ENCODE measurements around the gene PLEKHN1.

PLEKHN1 gene

GRCh38 chr1:938711-939489, 27.4 kb upstream of the PLEKHN1 start:
- no peak for DNase-seq (ENCODE audit: low read depth)
- peak; percentile 5 for TF ChIP-seq CTCF (IDR thresholded peaks at IDR 0.05; ENCODE audit: low read depth, low read length, missing control alignments)
- in situ Hi-C loops (cut with HindIII; ENCODE audit: low sequenced_read_pairs), result no loop called here
- H3K4me3 ChIP-seq (ENCODE audit: low read depth, low read length), result no peak overlapping the region

GRCh38 chr1:939511-940106, 26.7 kb upstream of the PLEKHN1 start:
- in situ Hi-C loops (cut with HindIII; ENCODE audit: low sequenced_read_pairs), result no loop called here
- no peak for DNase-seq (ENCODE audit: low read depth)
- H3K4me3 ChIP-seq (ENCODE audit: low read depth, low read length), result no peak overlapping the region
- TF ChIP-seq CTCF (IDR thresholded peaks at IDR 0.05; ENCODE audit: low read depth, low read length, missing control alignments), result no peak

DNA sequence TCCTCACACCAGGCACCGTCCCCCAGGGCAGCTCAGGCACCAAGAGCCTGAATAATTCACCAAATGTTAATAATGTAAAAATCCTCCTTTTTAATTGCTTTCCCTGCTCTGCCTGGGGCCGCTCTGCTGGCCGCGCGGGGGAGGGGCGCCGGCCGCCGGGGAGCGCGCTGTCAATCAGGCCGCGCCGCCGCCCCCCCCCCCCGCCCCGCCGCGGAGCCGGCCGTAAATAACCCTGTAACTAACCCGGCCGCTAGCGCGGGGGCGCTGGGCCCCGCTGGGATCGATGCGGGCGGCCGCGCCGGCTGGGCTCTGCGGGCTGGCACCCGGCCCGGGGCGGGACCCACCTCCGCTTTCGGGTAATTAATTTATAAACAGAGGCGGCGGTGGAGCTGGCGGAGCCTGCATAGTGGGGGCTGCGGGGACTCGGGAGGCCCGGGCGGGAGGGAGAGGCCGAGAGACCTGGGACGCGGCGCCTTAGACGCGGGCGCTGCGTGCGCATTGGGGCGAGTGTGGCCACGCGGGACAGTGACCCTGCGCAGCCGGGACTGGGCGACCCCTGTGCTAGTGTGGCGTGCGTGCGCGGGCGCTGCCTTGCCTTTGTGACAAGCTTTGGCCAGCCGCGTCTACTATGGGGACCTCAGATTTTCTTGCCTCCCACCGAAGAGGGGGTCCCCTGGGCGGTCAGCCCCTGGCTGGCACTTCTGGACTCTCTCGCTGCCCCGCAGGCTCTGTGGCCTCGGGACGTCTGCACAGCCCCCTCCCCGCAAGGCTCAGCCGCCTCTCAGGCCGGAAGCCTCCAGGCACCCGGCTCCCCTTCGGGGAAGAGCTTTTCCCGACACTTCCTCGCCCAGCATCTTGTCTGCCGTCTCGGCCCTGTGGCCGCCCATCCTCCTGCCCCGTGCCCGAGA, 25.9 kb upstream of the PLEKHN1 start:
- DNase-seq (ENCODE audit: low read depth), result peak; percentile 50
- in situ Hi-C loops (cut with HindIII; ENCODE audit: low sequenced_read_pairs), result no loop called here
- no peak for TF ChIP-seq CTCF (IDR thresholded peaks at IDR 0.05; ENCODE audit: low read depth, low read length, missing control alignments)
- peak overlapping the region; percentile 12 for H3K4me3 ChIP-seq (ENCODE audit: low read depth, low read length)

DNA sequence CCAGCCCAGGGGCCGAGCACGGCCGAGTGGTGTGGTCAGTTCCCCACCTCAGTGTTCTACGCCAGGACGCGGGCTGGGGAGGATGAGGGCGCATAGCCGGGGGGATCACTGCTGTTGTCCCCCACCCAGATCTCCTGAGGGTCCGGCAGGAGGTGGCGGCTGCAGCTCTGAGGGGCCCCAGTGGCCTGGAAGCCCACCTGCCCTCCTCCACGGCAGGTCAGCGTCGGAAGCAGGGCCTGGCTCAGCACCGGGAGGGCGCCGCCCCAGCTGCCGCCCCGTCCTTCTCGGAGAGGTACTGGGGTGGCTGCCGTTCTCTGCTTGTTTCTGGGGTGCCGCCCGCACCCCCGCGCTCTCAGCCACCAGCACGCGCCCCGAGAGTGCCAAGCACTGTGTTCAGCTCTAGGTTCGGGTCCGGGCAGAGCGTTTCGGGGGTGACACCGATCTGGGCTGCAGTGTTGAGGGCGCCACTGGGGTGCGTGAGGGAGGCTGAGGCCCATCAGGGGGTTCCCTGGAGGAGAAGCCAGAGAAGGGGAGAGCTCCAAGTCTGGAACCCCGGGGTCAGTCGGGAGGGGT, 25.2 kb upstream of the PLEKHN1 start:
- TF ChIP-seq CTCF (IDR thresholded peaks at IDR 0.05; ENCODE audit: low read depth, low read length, missing control alignments), result no peak
- in situ Hi-C loops (cut with HindIII; ENCODE audit: low sequenced_read_pairs), result no loop called here
- DNase-seq (ENCODE audit: low read depth), result no peak
- H3K4me3 ChIP-seq (ENCODE audit: low read depth, low read length), result peak overlapping the region; percentile 12

DNA sequence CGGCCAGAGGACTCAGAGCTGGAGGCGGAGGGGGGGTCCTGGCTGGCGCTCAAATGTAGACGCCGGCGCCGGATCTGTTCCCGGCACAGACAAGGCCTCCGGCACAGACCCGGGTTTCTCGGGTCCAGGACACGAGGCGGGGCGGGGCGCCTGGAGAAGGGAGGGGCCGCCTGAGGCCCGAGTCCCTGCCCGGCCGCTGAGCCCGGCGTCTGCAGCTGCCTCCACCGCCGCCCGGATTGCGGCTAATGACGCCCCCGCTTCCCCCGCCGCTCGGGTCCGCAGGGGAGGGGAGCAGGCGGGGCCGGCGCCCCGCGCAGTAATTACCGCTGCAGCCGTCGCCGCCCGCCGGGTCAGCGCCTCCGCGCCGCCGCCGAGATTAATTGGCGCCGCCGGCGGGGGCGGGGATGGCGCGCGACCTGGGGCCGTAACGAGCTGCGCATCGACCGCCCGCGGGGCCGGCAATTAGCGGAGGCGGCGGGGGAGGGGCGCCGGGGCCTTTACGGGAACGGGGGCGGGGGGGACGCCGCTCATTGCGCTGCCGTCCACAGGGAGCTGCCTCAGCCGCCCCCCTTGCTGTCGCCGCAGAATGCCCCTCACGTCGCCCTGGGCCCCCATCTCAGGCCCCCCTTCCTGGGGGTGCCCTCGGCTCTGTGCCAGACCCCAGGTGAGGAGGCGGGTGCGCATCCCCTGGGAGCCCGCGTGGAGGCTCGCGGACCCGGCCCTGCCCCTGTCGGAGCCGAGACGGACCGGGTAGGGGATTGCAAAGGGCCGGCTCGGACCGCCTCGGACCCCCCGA, 24.5 kb upstream of the PLEKHN1 start:
- peak; percentile 73 for DNase-seq (ENCODE audit: low read depth)
- H3K4me3 ChIP-seq (ENCODE audit: low read depth, low read length), result peak overlapping the region; percentile 42
- in situ Hi-C loops (cut with HindIII; ENCODE audit: low sequenced_read_pairs), result no loop called here
- no peak for TF ChIP-seq CTCF (IDR thresholded peaks at IDR 0.05; ENCODE audit: low read depth, low read length, missing control alignments)
